Measurements from ENCODE around the gene SMAP1. TPM values are rescaled to one million over a fixed set of nuclear protein-coding genes. Genes with fewer than 3 reads are reported as not detected.

Gene SMAP1
- total and polyA plus RNA-seq, 2 experiments from 2014 or later, result 31.1 to 34.6 TPM

GRCh38 chr6:70676821-70677220, 9.1 kb downstream of the SMAP1 start (continued):
- TF ChIP-seq CTCF (conservative IDR thresholded peaks at IDR 0.05; ENCODE audit: low read depth in 2 of 2), result no peak
- no peak for TF ChIP-seq POLR2AphosphoS5 (IDR thresholded peaks at IDR 0.05; ENCODE audit: low read depth)
- no peak for TF ChIP-seq ZNF331 (CRISPR knock-in tag; IDR thresholded peaks at IDR 0.05; ENCODE audit: low read depth)
- no peak for TF ChIP-seq EZH2 (IDR thresholded peaks at IDR 0.05; ENCODE audit: low read depth, unreplicated experiment)
- TF ChIP-seq ETS1 (IDR thresholded peaks at IDR 0.05), result no peak

- ATAC-seq (no peak), DNase-seq (ENCODE audit: low spot score) (no peak)
- Histone ChIP-seq H4K20me1 (replicated peaks; ENCODE audit: insufficient read depth) (peaks cover 5% of the 10 kb centered on the region; the same call in 1 of the 2 replicates), H2AFZ (no peak overlapping the region), H3K4me1 (ENCODE audit: insufficient read depth) (0 out of 2 replicates have a peak, but pooled peaks cover 4% of the 10 kb centered on the region), H3F3A (replicated peaks; ENCODE audit: low read depth) (no peaks in the 10 kb centered on the region), H3K36me3 (ENCODE audit: insufficient read depth) (no peaks in the 10 kb centered on the region), H3K27ac (ENCODE audit: low read depth) (no peak overlapping the region), H3K79me2 (replicated peaks; ENCODE audit: insufficient read depth) (peaks cover 81% of the 10 kb centered on the region), H3K4me3 (no peak overlapping the region), H3K9me2 (ENCODE audit: insufficient read depth) (no peaks in the 10 kb centered on the region), H3K4me2 (no peak overlapping the region), H3K27me3 (ENCODE audit: insufficient read depth) (no peaks in the 10 kb centered on the region)
- Mint-ChIP-seq H3K36me3 (ENCODE audit: low read depth) (no peaks in the 10 kb centered on the region), H3K27ac (no peak overlapping the region), H3K9me3 (0 out of 3 replicates have a peak, but pooled peaks cover 2% of the 10 kb centered on the region), H3K27me3 (ENCODE audit: insufficient read depth, low read depth, poor library complexity) (no peaks in the 10 kb centered on the region), H3K4me3 (no peak overlapping the region), H3K4me1 (peaks cover 22% of the 10 kb centered on the region; the same call in 2 of the 3 replicates)
- no peak for TF ChIP-seq CREB1 (CRISPR knock-in tag; IDR thresholded peaks at IDR 0.05; ENCODE audit: low read depth)
- TF ChIP-seq EZH2phosphoT487 (IDR thresholded peaks at IDR 0.05; ENCODE audit: unreplicated experiment), result no peak
- TF ChIP-seq ZNF462 (CRISPR knock-in tag; IDR thresholded peaks at IDR 0.05), result no peak
- TF ChIP-seq, protein P1, sequence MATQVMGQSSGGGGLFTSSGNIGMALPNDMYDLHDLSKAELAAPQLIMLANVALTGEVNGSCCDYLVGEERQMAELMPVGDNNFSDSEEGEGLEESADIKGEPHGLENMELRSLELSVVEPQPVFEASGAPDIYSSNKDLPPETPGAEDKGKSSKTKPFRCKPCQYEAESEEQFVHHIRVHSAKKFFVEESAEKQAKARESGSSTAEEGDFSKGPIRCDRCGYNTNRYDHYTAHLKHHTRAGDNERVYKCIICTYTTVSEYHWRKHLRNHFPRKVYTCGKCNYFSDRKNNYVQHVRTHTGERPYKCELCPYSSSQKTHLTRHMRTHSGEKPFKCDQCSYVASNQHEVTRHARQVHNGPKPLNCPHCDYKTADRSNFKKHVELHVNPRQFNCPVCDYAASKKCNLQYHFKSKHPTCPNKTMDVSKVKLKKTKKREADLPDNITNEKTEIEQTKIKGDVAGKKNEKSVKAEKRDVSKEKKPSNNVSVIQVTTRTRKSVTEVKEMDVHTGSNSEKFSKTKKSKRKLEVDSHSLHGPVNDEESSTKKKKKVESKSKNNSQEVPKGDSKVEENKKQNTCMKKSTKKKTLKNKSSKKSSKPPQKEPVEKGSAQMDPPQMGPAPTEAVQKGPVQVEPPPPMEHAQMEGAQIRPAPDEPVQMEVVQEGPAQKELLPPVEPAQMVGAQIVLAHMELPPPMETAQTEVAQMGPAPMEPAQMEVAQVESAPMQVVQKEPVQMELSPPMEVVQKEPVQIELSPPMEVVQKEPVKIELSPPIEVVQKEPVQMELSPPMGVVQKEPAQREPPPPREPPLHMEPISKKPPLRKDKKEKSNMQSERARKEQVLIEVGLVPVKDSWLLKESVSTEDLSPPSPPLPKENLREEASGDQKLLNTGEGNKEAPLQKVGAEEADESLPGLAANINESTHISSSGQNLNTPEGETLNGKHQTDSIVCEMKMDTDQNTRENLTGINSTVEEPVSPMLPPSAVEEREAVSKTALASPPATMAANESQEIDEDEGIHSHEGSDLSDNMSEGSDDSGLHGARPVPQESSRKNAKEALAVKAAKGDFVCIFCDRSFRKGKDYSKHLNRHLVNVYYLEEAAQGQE (IDR thresholded peaks at IDR 0.05; ENCODE audit: unreplicated experiment), result no peak
- TF ChIP-seq EZH2 (IDR thresholded peaks at IDR 0.05; ENCODE audit: low read depth, unreplicated experiment), result no peak
- TF ChIP-seq NANOG (IDR thresholded peaks at IDR 0.05; ENCODE audit: borderline replicate concordance), result no peak
- no peak for TF ChIP-seq STAT1 (IDR thresholded peaks at IDR 0.05; ENCODE audit: unreplicated experiment)
- TF ChIP-seq JUNB (IDR thresholded peaks at IDR 0.05; ENCODE audit: unreplicated experiment), result no peak
Measured at GRCh38 chr6:70680396-70680795, 12.7 kb downstream of the SMAP1 start.
